DND-41 (cell line): ENCODE data around the gene CNTN5.

Experiments used
- ATAC-seq: fragments of 200-7000 bp; cut with Tn5 transposase; 3 replicates; pipeline ENCODE4 v1.9.1; 2021; ENCODE audit warnings: low read depth; ENCODE audit not compliant: insufficient read depth
- DNase-seq: peaks from one replicate; pipeline ENCODE4 v3.0.0-alpha.2; 2020
- H2AFZ ChIP-seq: 2 replicates; pipeline ENCODE4 v1.6.0; 2012; ENCODE audit warnings: low read depth, low read length
- H3K27ac ChIP-seq: 2 replicates; pipeline ENCODE4 v1.5.1; 2012; ENCODE audit warnings: low read length, inconsistent platforms
- H3K27me3 ChIP-seq: fragments of 200-600 bp; sonication (generic); 2 replicates; pipeline ENCODE4 v1.6.0; 2012; ENCODE audit warnings: low read length, mild to moderate bottlenecking, inconsistent platforms; ENCODE audit not compliant: insufficient read depth, poor library complexity
- H3K36me3 ChIP-seq: 2 replicates; pipeline ENCODE4 v1.5.1; 2012; ENCODE audit warnings: low read length, inconsistent platforms; ENCODE audit not compliant: insufficient read depth
- H3K4me1 ChIP-seq: 2 replicates; pipeline ENCODE4 v1.5.1; 2012; ENCODE audit warnings: mild to moderate bottlenecking, low read length; ENCODE audit not compliant: insufficient read depth
- H3K4me2 ChIP-seq: 2 replicates; pipeline ENCODE4 v1.6.0; 2012; ENCODE audit warnings: mild to moderate bottlenecking, moderate library complexity, low read length, inconsistent platforms; ENCODE audit not compliant: insufficient read depth
- H3K4me3 ChIP-seq, 2 experiments: fragments of 200-600 bp in 1 of 2; shearing (Covaris generic) in 1 of 2; 2 replicates each; pipeline ENCODE4 v1.5.1; 2012 to 2016; ENCODE audit warnings: inconsistent platforms in 2 of 2, low read length in 2 of 2, mild to moderate bottlenecking in 2 of 2, low read depth in 1 of 2, moderate library complexity in 1 of 2
- H3K79me2 ChIP-seq: 2 replicates; pipeline ENCODE4 v1.6.0; 2012; ENCODE audit warnings: low read length, inconsistent platforms; ENCODE audit not compliant: insufficient read depth
- H3K9ac ChIP-seq: 2 replicates; pipeline ENCODE4 v1.6.0; 2012; ENCODE audit warnings: low read depth, mild to moderate bottlenecking, inconsistent platforms, low read length, moderate library complexity
- H3K9me3 ChIP-seq: 2 replicates; pipeline ENCODE4 v1.5.1; 2012; ENCODE audit warnings: low read length, moderate library complexity, mild to moderate bottlenecking, inconsistent platforms; ENCODE audit not compliant: insufficient read depth, severe bottlenecking
- H4K20me1 ChIP-seq: 2 replicates; pipeline ENCODE4 v1.6.0; 2012; ENCODE audit warnings: low read length; ENCODE audit not compliant: insufficient read depth
- EZH2 ChIP-seq: IDR thresholded peaks from 3 replicates; pipeline ENCODE4 v1.6.1; 2012; ENCODE audit warnings: borderline replicate concordance, low read depth, mild to moderate bottlenecking, moderate library complexity, low read length, inconsistent platforms; ENCODE audit not compliant: severe bottlenecking
- TF ChIP-seq, protein P1 (sequence below): IDR thresholded peaks from 2 replicates; pipeline ENCODE4 v1.5.1; 2012; ENCODE audit warnings: borderline replicate concordance, low read length, moderate library complexity, mild to moderate bottlenecking; ENCODE audit not compliant: poor library complexity, severe bottlenecking; ENCODE audit errors: extremely low read depth

Gene CNTN5

DNA sequence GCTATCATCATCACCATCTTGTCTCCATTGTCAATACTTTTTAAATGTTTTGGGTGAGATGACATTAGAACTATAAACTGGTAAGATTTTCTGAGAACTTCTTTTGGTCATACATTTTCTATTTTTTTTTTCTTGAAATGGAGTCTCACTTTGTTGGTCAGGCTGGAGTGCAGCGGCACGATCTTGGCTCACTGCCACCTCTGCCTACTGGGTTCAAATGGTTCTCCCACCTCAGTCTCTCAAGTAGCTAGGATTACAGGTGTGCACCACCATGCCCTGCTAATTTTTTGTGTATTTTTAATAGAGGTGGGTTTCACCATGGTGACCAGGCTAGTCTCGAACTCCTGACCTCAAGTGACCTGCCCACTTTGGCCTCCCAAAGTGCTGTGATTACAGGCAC is 880.4 kb downstream of the CNTN5 start:
- TF ChIP-seq, protein P1, sequence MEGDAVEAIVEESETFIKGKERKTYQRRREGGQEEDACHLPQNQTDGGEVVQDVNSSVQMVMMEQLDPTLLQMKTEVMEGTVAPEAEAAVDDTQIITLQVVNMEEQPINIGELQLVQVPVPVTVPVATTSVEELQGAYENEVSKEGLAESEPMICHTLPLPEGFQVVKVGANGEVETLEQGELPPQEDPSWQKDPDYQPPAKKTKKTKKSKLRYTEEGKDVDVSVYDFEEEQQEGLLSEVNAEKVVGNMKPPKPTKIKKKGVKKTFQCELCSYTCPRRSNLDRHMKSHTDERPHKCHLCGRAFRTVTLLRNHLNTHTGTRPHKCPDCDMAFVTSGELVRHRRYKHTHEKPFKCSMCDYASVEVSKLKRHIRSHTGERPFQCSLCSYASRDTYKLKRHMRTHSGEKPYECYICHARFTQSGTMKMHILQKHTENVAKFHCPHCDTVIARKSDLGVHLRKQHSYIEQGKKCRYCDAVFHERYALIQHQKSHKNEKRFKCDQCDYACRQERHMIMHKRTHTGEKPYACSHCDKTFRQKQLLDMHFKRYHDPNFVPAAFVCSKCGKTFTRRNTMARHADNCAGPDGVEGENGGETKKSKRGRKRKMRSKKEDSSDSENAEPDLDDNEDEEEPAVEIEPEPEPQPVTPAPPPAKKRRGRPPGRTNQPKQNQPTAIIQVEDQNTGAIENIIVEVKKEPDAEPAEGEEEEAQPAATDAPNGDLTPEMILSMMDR = no peak
- TF ChIP-seq EZH2 = no peak
- Histone ChIP-seq H3K9ac (no peak overlapping the region), H3K4me2 (no peak overlapping the region), H3K9me3 (peaks cover 4% of the 10 kb centered on the region), H3K27ac (no peak overlapping the region), H3K36me3 (no peaks in the 10 kb centered on the region), H4K20me1 (no peaks in the 10 kb centered on the region), H3K79me2 (no peaks in the 10 kb centered on the region), H3K27me3 (no peaks in the 10 kb centered on the region), H3K4me1 (no peaks in the 10 kb centered on the region), H3K4me3 (no peak overlapping the region), H2AFZ (no peak overlapping the region)
- ATAC-seq (no peak), DNase-seq (no peak)

DNA sequence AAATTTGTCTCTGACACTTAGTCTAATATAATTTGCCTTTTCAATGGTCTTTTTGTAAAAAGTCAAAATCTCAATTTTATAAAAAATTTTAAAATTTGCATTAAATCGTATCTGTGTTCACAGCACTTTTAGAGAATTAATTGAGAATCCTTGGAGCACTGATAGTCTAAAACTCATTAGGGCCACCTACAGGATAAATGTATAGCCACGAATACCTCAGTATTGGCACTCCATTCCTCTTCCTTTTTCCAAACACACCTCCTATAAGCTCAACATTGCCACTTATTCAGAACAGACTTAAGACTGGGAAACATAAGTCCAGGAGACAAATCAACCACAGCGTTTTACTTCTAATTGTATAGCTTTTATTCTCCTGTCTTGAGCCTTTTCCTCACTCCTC is 890.4 kb downstream of the CNTN5 start:
- Histone ChIP-seq H4K20me1 (no peaks in the 10 kb centered on the region), H3K79me2 (no peaks in the 10 kb centered on the region), H2AFZ (no peak overlapping the region), H3K27me3 (no peaks in the 10 kb centered on the region), H3K4me1 (no peaks in the 10 kb centered on the region), H3K36me3 (no peaks in the 10 kb centered on the region), H3K4me2 (no peak overlapping the region), H3K4me3 (no peak overlapping the region), H3K27ac (no peak overlapping the region), H3K9ac (no peak overlapping the region), H3K9me3 (no peaks in the 10 kb centered on the region)
- TF ChIP-seq EZH2 = no peak
- no peak for DNase-seq
- no peak for ATAC-seq

DNA sequence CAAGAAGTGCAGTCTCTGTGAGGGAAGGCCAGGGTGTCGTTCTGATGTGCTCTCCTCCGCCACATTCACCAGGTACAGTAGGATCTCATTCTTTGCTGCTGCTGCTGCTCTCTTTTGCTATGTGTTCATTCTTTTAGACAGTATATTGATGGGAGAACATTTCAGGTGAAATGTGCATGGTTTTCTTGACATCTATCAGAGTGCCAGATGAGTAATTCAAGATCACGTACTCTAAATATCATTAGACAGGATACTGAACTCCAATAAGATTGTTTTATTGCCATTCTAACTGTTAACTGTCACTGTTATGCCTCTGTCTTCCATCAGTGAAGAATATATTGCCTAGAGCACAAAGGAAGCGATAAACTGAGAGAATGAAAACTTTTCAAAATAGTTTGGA is 895.3 kb downstream of the CNTN5 start:
- Histone ChIP-seq H3K4me2 (no peak overlapping the region), H3K27me3 (no peaks in the 10 kb centered on the region), H3K4me3 (no peak overlapping the region), H3K79me2 (no peaks in the 10 kb centered on the region), H3K36me3 (no peaks in the 10 kb centered on the region), H3K4me1 (no peaks in the 10 kb centered on the region), H3K9me3 (peaks cover 6% of the 10 kb centered on the region), H4K20me1 (no peaks in the 10 kb centered on the region), H3K27ac (no peak overlapping the region), H3K9ac (no peak overlapping the region), H2AFZ (no peak overlapping the region)
- TF ChIP-seq EZH2 = no peak
- TF ChIP-seq, protein P1 = no peak
- ATAC-seq (no peak), DNase-seq (no peak)

DNA sequence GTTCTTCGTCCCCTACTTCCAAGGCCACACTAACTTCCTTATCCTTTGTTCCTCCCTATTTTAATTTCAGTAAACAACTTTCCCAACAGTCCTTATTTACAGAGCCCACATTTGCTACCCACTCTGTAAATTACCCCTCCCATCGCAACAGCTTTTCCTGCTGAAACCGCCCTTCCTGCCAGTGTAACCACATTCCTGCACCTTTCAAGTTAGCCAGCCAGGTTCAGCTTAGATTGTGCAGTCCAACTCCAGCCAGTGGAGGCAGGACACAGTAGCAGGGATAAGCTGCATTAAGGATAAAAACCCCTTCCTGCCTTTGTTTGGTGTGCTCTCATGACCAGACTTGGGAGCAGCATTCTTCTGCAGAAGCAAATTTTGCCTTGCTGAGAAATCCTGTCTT is 898.0 kb downstream of the CNTN5 start:
- H3K27ac ChIP-seq = no peak overlapping the region
- no peaks in the 10 kb centered on the region for H3K27me3 ChIP-seq
- no peak for ATAC-seq
- H2AFZ ChIP-seq = no peak overlapping the region
- no peak for TF ChIP-seq EZH2
- TF ChIP-seq, protein P1 = no peak
- no peaks in the 10 kb centered on the region for H3K79me2 ChIP-seq
- H3K9me3 ChIP-seq = peaks cover 6% of the 10 kb centered on the region
- no peaks in the 10 kb centered on the region for H3K36me3 ChIP-seq
- H3K4me2 ChIP-seq = no peak overlapping the region
- H3K9ac ChIP-seq = no peak overlapping the region
- no peaks in the 10 kb centered on the region for H3K4me1 ChIP-seq
- H3K4me3 ChIP-seq = no peak overlapping the region
- no peak for DNase-seq
- no peaks in the 10 kb centered on the region for H4K20me1 ChIP-seq
